Upper lobe of right lung (tissue), 1 donor: ENCODE measurements around the gene PAX6. TPM values are rescaled to one million over a fixed set of nuclear protein-coding genes. Genes with fewer than 3 reads are reported as not detected.

ENCODE experiments used
- ATAC-seq: fragments of 200-7000 bp; cut with Tn5 transposase; one replicate; pipeline ENCODE4 v1.9.1; 2020; ENCODE audit warnings: mild to moderate bottlenecking, moderate library complexity
- DNase-seq: peaks from one replicate; pipeline ENCODE4 v3.0.0-alpha.2; 2020
- H3K27ac ChIP-seq: fragments of 200-600 bp; one replicate; pipeline ENCODE4 v1.8.0; 2022
- H3K27me3 ChIP-seq: fragments of 200-600 bp; one replicate; pipeline ENCODE4 v1.8.0; 2022; ENCODE audit warnings: mild to moderate bottlenecking
- H3K36me3 ChIP-seq: fragments of 200-600 bp; one replicate; pipeline ENCODE4 v1.8.0; 2022
- H3K4me1 ChIP-seq: fragments of 200-600 bp; one replicate; pipeline ENCODE4 v1.8.0; 2022
- H3K4me3 ChIP-seq: fragments of 200-600 bp; one replicate; pipeline ENCODE4 v1.8.0; 2022; ENCODE audit warnings: mild to moderate bottlenecking
- H3K9me3 ChIP-seq: fragments of 200-600 bp; one replicate; pipeline ENCODE4 v1.8.0; 2022
- intact Hi-C: fragments of 100-400 bp; cut with DNase I; formaldehyde crosslinking; loops from one replicate; pipeline ENCODE4 v1.11.0; 2022
- total RNA-seq: library from RNA; stranded (reverse); fragmentation: NEBNext Ultra II Directional; extraction: Animal tissue kit (Norgen Biotek cat#: 25700); gene quantifications from one replicate; pipeline ENCODE4 v1.2.1, GENCODE V29; 2021
- TF ChIP-seq, protein P1 (sequence below): fragments of 200-600 bp; IDR thresholded peaks from one replicate; pipeline ENCODE4 v1.8.0; 2022; ENCODE audit warnings: antibody characterized with exemption
- donor health status: DM: no; HTN: yes; CAD: no; lungs with severe emphysema.

The PAX6 gene
- total RNA-seq, 1 donor from 2014 or later, result not detected

DNA sequence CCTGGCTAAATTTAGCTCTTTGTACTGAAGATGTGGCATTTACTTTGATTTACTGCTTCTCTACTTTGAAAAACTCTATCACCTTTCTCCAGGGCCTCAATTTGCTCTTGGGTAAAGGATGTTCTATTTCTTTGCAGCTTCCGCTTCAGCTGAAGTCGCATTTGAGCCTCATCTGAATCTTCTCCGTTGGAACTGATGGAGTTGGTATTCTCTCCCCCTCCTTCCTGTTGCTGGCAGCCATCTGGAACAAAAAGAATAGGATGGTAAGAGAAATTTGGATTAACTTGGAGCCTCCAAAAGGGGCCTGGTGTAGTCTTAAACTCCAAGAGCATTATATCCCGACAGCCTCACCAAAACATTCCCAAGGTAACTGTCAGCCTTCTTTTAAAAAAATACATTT, 16.6 kb downstream of the PAX6 start:
- Histone ChIP-seq H3K27ac (no peak overlapping the region), H3K9me3 (no peaks in the 10 kb centered on the region), H3K36me3 (no peaks in the 10 kb centered on the region), H3K27me3 (peaks cover 59% of the 10 kb centered on the region), H3K4me1 (peaks cover 8% of the 10 kb centered on the region), H3K4me3 (no peak overlapping the region)
- intact Hi-C loops, result no loop called here
- TF ChIP-seq, protein P1, sequence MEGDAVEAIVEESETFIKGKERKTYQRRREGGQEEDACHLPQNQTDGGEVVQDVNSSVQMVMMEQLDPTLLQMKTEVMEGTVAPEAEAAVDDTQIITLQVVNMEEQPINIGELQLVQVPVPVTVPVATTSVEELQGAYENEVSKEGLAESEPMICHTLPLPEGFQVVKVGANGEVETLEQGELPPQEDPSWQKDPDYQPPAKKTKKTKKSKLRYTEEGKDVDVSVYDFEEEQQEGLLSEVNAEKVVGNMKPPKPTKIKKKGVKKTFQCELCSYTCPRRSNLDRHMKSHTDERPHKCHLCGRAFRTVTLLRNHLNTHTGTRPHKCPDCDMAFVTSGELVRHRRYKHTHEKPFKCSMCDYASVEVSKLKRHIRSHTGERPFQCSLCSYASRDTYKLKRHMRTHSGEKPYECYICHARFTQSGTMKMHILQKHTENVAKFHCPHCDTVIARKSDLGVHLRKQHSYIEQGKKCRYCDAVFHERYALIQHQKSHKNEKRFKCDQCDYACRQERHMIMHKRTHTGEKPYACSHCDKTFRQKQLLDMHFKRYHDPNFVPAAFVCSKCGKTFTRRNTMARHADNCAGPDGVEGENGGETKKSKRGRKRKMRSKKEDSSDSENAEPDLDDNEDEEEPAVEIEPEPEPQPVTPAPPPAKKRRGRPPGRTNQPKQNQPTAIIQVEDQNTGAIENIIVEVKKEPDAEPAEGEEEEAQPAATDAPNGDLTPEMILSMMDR, result no peak
- no peak for DNase-seq
- no peak for ATAC-seq

DNA sequence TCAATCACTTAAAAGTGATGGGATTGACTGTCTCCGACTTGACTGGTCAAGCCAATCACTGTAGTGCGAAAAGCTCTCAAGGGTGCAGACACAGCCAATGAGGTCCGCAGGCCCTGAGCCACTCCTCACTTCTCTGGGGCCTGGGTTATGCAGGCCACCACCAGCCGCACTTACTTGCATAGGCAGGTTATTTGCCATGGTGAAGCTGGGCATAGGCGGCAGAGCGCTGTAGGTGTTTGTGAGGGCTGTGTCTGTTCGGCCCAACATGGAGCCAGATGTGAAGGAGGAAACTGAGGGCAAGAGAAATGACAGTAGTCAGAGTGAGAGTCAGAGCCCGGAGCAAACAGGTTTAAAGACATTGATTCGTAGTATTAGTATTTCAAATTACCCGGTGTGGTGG, 17.9 kb downstream of the PAX6 start:
- Histone ChIP-seq H3K27ac (no peak overlapping the region), H3K4me1 (peaks cover under 1% of the 10 kb centered on the region), H3K9me3 (no peaks in the 10 kb centered on the region), H3K27me3 (peaks cover 46% of the 10 kb centered on the region), H3K36me3 (no peaks in the 10 kb centered on the region), H3K4me3 (no peak overlapping the region)
- no peak for ATAC-seq
- intact Hi-C loops, result no loop called here
- no peak for DNase-seq
- TF ChIP-seq, protein P1, result no peak

DNA sequence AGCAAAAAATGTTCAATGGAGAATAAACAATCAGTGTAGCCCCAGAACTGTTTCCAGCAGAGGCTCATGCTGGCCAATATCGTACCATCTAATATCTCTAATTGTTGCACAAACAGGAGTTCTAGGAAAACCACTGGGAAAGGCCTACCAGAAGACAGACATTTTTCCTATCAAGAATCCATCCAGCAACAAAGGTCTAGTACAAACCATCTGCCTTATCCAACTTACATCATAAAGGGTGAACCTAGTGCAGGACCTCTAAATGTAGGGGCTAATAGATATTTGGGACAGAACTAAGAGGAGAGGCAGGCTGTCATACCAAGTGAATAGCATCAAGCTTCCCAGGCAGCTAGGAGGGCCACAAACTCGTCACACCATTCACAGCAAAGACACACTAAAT, 18.7 kb downstream of the PAX6 start:
- H3K9me3 ChIP-seq, result no peaks in the 10 kb centered on the region
- no peak for ATAC-seq
- H3K27me3 ChIP-seq, result peaks cover 38% of the 10 kb centered on the region
- H3K27ac ChIP-seq, result no peak overlapping the region
- TF ChIP-seq, protein P1, result no peak
- H3K4me1 ChIP-seq, result no peaks in the 10 kb centered on the region
- no peak for DNase-seq
- H3K4me3 ChIP-seq, result no peak overlapping the region
- H3K36me3 ChIP-seq, result no peaks in the 10 kb centered on the region
- intact Hi-C loops, result no loop called here

DNA sequence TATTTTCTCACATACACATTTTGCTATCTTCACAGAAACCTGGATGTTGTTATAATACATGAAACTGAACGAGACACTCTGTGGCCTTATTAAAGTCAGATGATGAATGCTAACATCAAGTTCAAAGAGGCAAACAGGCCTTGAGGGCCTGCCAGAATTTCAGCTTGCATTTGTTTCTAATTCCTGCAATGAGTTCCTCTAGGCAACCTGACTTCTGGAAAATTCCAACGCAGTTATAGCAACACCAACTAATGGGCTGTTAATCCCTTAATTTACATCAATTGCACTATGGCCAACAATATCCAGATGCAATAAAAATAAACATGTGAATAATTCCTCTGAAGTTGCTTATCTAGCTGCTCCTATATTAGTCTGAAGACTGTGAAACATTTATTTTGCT, 19.1 kb downstream of the PAX6 start:
- TF ChIP-seq, protein P1, result no peak
- no peak for ATAC-seq
- Histone ChIP-seq H3K27me3 (peaks cover 34% of the 10 kb centered on the region), H3K9me3 (no peaks in the 10 kb centered on the region), H3K4me1 (no peaks in the 10 kb centered on the region), H3K36me3 (no peaks in the 10 kb centered on the region), H3K27ac (no peak overlapping the region), H3K4me3 (no peak overlapping the region)
- intact Hi-C loops, result no loop called here
- DNase-seq, result no peak

DNA sequence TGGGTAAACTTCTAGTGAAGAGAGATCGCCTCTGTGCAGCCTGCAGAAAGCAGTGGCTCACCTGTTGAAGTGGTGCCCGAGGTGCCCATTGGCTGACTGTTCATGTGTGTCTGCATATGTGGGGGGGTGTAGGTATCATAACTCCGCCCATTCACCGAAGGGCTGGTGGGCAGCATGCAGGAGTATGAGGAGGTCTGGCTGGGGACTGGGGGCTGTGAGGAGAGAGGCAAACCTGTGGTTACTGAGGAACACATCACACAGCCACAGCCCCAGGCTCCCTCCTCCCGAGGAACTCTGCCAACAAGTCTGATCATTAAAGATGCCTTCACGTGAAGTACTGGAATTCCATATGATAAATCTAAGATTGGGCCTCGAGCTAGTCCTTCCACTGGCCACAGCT, 20.5 kb downstream of the PAX6 start:
- no peak for DNase-seq
- no peak for ATAC-seq
- TF ChIP-seq, protein P1, result no peak
- intact Hi-C loops, result no loop called here
- H3K27me3 ChIP-seq, result peaks cover 20% of the 10 kb centered on the region
- no peak overlapping the region for H3K27ac ChIP-seq
- H3K4me3 ChIP-seq, result no peak overlapping the region
- H3K9me3 ChIP-seq, result no peaks in the 10 kb centered on the region
- no peaks in the 10 kb centered on the region for H3K36me3 ChIP-seq
- H3K4me1 ChIP-seq, result no peaks in the 10 kb centered on the region

DNA sequence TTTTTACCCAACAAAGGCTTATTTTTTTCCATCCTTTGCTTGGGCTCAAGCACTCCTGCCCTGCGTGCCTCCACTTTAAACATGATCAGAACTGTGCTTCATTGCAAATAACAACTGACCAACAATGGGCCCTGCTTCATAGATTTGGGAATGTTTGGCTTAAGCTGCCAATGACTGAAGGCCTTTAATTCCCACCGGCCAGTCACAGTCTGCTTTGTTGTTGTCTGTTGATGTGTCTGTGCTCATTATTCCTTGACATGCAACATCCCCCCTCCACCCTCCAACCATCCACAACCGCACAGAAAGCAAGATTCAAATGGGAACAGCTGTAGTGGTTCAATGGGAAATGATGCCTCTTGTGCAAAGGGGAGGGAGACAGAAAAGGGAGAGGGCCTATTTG, 23.0 kb downstream of the PAX6 start:
- H3K36me3 ChIP-seq, result no peaks in the 10 kb centered on the region
- no peak for ATAC-seq
- H3K27me3 ChIP-seq, result peaks cover 6% of the 10 kb centered on the region
- H3K4me1 ChIP-seq, result no peaks in the 10 kb centered on the region
- no peak for DNase-seq
- no peak overlapping the region for H3K27ac ChIP-seq
- intact Hi-C loops, result no loop called here
- H3K4me3 ChIP-seq, result no peak overlapping the region
- no peaks in the 10 kb centered on the region for H3K9me3 ChIP-seq
- TF ChIP-seq, protein P1, result no peak
